ENCODE data around the gene IPCEF1.

IPCEF1 gene
- 46.4 to 107 (median 64.4) reads per million in 4 donors for total RNA-seq

DNA sequence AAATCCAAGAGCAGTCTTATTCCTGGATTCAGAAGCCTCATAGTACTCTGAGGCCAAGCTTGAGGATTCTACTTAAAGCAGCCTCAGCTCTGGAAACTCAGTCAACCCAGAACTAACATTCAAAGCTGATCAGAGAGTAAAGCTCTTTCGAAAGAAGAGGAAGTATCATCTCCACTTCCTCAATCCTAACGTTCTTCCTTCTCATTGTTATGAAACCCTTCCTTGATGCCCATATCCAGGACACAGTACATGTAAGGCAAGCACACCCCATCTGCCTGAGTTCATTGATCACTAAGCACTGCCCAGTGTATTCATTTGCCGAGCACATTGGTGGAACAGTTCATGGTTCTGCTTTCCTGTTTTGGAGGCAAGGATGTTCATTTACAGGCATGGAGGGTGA lies at the start of gene IPCEF1:
Gene IPCEF1 (minus strand): TSS at position 114 of the 400 bp plus-strand sequence. CDS start 90,856 bp downstream, outside the sequence.
- no peak for DNase-seq

DNA sequence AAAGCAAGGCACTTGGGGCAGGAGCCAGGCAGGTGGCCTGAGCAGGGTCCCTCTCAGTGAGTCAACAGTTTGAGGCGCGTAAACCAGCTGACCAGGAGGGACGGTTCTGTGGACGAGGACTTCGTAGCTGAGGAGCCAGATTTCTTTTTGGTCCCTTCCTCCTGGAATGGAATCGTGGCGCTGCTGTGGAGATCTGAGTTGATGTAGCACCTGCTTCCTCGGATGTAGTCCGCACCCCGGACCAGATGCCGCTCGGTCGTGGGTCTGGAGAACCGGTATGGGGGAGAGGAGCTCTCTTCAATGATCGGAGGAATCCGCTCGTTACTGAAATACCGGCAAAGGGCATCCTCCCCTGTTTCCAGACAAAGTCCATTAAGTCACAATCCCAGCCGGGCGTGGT lies 49.7 kb upstream of the IPCEF1 start:
- DNase-seq = no peak

- DNase-seq = no peak
Measured at GRCh38 chr6:154404791-154405400, 48.3 kb upstream of the IPCEF1 start.

DNA sequence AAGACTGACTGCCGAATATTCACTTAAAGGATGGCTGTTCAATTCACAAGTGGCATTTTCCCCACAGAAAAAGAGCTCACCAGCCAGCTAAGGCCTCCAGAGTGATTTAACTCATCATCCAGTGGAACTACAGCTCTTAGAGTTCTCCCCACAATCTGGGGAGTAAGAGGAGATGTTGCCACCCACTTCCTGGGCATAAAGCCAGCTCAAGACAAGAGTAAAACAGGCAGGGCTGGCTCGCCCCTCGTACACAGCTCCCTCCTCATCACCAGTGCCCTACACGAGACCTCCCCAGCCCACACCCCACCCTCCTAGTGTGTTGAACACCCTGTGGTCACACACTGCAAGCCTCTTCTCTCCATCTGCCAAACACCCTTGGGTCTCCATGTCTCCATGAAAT lies 47.2 kb upstream of the IPCEF1 start:
- peak in 1 of 5 donors; percentile 6 for DNase-seq

GRCh38 chr6:154402081-154402780 lies 45.6 kb upstream of the IPCEF1 start:
- DNase-seq = no peak

DNA sequence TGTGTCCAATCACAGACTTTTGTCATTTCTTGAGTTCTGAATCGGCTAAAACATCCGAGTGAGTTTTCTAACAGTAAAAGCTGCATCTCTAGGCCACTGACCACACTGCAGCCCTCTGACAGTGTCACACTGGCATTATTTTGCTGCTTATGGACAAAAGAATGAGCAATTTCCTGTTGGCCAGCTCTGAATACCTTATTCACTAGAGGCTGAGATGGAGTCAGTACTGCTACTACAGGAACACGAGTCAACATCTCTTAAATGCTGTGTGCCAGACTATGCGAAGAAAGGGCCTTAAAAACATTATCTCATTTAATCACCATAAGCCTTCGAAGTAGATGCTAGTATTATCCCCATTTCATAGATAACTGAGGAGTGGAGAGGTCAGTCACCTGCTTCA lies 42.5 kb upstream of the IPCEF1 start:
- no peak for DNase-seq

GRCh38 chr6:154397491-154398195 lies 41.0 kb upstream of the IPCEF1 start:
- no peak for DNase-seq

GRCh38 chr6:154395878-154396277 lies 39.3 kb upstream of the IPCEF1 start:
- no peak for DNase-seq

DNA sequence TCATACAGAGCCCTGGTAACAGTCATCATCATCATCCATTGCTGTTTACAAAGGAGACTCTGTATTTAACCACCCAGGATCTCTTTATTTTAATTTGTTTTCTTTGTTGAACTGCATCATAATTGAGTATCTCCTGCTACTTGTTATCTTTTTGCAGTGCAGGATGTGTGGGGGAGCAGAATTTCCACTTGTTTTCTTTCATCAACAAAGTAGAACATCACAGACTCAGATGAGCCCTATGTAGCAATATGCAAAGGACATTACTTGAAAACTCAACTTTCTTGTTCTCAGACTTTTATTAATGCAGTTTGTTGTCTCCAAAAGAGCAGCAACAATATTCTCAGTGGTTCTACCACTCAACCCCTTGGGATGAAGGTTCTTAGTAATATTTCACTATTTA lies 38.7 kb upstream of the IPCEF1 start:
- DNase-seq = no peak

- no peak for DNase-seq
Measured at GRCh38 chr6:154394571-154394970, 38.0 kb upstream of the IPCEF1 start.

DNA sequence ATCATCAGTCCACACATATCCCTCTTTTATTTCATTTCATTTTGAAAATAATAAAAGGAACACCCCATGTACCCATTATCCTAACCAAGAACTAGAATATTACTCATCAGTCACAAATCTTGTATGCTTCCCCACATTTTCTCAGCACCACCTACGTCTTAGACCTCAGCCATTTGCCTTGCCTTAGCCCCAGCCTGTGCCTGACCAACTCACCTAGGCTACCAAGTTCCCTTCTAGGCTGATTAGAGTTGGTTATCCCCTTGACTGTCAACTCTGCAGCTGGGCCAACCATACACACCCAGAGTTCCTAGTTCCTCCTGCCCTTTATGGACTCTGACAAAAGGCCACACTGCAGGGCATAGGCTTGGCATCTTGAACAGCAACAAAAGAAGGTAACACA lies 33.4 kb upstream of the IPCEF1 start:
- no peak for DNase-seq

DNA sequence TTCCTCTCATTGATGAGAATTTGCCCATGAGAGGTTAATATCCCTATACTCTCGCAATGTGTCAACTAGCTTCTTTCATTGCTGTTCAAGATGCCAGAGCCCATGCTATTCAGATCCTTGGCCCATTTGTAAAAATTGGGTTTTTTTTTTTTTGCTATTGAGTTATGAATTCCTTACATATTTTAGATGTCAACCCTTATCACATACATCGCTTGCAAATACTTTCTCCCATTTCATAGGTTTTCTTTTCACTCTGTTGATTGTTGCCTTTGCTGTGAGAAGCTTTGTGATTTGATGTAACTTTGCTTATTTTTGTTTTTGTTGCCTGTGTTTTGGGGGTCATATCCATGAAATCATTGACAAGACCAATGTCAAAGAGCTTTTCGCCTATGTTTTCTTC lies 32.2 kb upstream of the IPCEF1 start:
- no peak for DNase-seq

- no peak for DNase-seq
Measured at GRCh38 chr6:154386848-154387717, 30.5 kb upstream of the IPCEF1 start.

DNA sequence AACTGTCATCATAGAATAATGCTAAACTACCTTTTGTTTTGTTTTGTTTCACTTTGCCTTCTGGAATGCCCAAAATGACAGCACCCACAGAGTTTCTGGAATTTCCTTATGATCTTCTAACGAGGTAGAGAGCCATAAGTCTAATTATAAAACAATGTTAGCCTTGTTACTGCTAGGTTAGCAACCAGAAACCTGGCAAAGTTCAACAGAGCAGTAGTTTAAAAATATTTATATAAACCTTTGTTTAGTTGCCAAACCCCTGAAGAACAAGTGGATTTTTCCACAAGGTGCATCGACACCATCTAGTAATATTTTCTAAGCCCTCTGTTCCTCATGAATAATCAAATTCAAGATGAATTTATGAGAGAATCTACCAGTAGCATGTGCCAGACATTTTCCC lies 27.6 kb upstream of the IPCEF1 start:
- no peak for DNase-seq

DNA sequence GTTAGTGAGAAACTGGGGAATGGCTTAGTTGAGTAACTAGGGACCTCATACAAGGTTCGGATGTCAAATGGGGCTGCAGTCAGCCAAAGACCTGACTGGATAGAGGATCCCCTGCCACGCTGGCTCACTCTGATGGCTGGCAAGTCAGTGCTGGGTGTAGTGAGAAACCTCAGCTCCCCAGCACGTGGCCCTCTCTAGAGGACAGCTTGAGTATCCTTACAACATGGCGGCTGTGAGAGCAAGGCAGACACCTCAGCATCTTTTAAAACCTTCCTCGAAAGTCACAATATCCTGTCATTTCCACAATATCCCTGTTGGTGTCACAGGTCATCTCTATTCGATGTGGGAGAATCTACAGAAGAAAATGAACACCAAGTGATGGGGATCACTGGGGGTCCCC lies 26.7 kb upstream of the IPCEF1 start:
- no peak for DNase-seq

GRCh38 chr6:154382740-154383139 lies 26.1 kb upstream of the IPCEF1 start:
- DNase-seq = no peak

- DNase-seq = no peak
Measured at GRCh38 chr6:154381548-154381947, 24.9 kb upstream of the IPCEF1 start.

- no peak for DNase-seq
Measured at GRCh38 chr6:154380741-154381140, 24.1 kb upstream of the IPCEF1 start.

GRCh38 chr6:154379585-154379984 lies 23.0 kb upstream of the IPCEF1 start:
- no peak for DNase-seq

- no peak for DNase-seq
Measured at GRCh38 chr6:154378518-154378917, 21.9 kb upstream of the IPCEF1 start.

- DNase-seq = no peak
Measured at GRCh38 chr6:154377726-154378125, 21.1 kb upstream of the IPCEF1 start.

GRCh38 chr6:154373971-154374370 lies 17.4 kb upstream of the IPCEF1 start:
- no peak for DNase-seq

DNA sequence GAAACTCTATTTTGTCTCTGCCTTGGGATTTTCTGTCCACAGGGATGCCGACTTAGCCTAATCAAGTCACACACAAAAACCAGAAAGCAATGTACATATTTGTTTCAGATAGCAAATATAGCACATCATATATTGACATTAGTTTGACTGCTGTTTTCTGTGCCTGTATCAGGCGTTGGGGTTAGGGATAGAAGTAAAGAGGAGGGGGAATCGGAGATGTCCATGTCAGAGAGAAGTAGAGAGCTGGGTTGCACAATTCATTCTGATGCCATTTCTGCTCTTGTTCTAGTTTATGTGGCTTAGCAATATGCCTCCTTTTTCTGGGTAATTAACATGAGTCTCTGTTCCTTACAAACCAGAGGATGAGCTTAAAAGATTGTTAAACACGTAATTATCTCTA lies 14.7 kb upstream of the IPCEF1 start:
- no peak for DNase-seq
